Mesodermal cell (in vitro differentiated cells): ENCODE data around the gene CD24.

Experiments used
- H3K27ac ChIP-seq: 2 replicates; pipeline ENCODE4 v1.7.0; 2013; ENCODE audit warnings: mild to moderate bottlenecking, low read depth, low read length, moderate library complexity; ENCODE audit not compliant: severe bottlenecking
- H3K36me3 ChIP-seq: 2 replicates; pipeline ENCODE4 v1.7.1; 2013; ENCODE audit warnings: mild to moderate bottlenecking, low read length, moderate library complexity; ENCODE audit not compliant: control insufficient read depth, insufficient read depth
- H3K4me1 ChIP-seq: one replicate; pipeline ENCODE4 v1.7.1; 2013; ENCODE audit warnings: mild to moderate bottlenecking, low read length; ENCODE audit not compliant: insufficient read depth, control insufficient read depth, poor library complexity, severe bottlenecking
- H3K4me3 ChIP-seq: 2 replicates; pipeline ENCODE4 v1.7.0; 2013; ENCODE audit warnings: low read length, control low read depth, mild to moderate bottlenecking; ENCODE audit not compliant: insufficient read depth, poor library complexity, severe bottlenecking; ENCODE audit errors: extremely low read depth
- H3K9me3 ChIP-seq: 2 replicates; pipeline ENCODE4 v1.7.1; 2013; ENCODE audit warnings: mild to moderate bottlenecking, low read length, moderate library complexity; ENCODE audit not compliant: control insufficient read depth
- WGBS, 2 experiments: methylation state at CpG; one replicate each; pipeline ENCODE4 v1.1.5; 2013; ENCODE audit warnings: missing lambda C conversion rate in 2 of 2; ENCODE audit not compliant: insufficient coverage in 2 of 2; 5-methylcytosine and 5-hydroxymethylcytosine counted together

The CD24 gene

GRCh38 chr6:106927531-106928398 lies 46.8 kb downstream of the CD24 start:
- Histone ChIP-seq H3K27ac (no peak overlapping the region), H3K9me3 (no peaks in the 10 kb centered on the region), H3K4me1 (no peaks in the 10 kb centered on the region), H3K4me3 (no peak overlapping the region), H3K36me3 (no peaks in the 10 kb centered on the region)
- whole genome bisulfite sequencing, 2 experiments, result 20 to 33% methylated on average over 1 to 2 of the region's 5 CpGs

- H3K4me1 ChIP-seq, result no peaks in the 10 kb centered on the region
- WGBS, 2 experiments, result 64 to 65% methylated on average over 2 of the region's 3 CpGs
- no peak overlapping the region for H3K27ac ChIP-seq
- H3K36me3 ChIP-seq, result no peaks in the 10 kb centered on the region
- H3K4me3 ChIP-seq, result no peak overlapping the region
- no peaks in the 10 kb centered on the region for H3K9me3 ChIP-seq
Observed at GRCh38 chr6:106925948-106926347, 48.6 kb downstream of the CD24 start.

DNA sequence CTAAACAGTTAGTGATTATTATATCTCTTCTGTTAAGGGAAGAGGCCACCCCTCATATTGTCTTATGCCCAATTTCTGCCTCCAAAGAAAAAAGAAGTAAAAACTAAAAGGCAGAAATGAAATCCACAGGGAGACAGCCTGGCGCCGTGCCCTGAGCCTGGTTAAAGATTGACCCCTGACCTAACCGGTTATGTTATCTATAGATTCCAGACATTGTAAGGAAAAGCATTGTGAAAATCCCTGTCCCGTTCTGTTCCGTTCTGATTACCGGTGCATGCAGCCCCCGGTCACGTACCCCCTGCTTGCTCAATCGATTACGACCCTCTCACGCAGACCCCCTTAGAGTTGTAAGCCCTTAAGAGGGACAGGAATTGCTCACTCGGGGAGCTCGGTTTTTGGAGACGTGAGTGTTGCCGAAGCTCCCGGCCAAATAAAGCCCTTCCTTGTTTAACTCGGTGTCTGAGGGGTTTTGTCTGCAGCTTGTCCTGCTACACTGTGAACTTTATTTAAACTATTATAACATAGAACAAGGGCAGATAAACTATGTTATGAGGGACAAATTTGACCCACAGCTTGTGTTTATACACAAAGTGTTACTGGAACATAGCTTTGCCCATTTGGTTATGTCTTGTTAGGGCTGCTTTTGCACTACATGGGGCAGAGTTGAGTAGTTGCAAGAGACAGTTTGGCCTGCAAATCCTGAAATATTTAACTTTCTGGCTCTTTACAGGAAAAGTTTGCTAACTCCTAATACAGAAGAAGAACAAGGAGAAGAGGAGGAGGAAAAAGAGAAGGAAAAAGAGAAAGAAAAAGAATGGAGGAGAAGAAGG lies 49.6 kb downstream of the CD24 start:
- 84 to 86% methylated on average over 12 to 15 of the region's 17 CpGs for WGBS, 2 experiments
- Histone ChIP-seq H3K4me1 (no peaks in the 10 kb centered on the region), H3K36me3 (no peaks in the 10 kb centered on the region), H3K27ac (no peak overlapping the region), H3K9me3 (no peaks in the 10 kb centered on the region), H3K4me3 (no peak overlapping the region)

DNA sequence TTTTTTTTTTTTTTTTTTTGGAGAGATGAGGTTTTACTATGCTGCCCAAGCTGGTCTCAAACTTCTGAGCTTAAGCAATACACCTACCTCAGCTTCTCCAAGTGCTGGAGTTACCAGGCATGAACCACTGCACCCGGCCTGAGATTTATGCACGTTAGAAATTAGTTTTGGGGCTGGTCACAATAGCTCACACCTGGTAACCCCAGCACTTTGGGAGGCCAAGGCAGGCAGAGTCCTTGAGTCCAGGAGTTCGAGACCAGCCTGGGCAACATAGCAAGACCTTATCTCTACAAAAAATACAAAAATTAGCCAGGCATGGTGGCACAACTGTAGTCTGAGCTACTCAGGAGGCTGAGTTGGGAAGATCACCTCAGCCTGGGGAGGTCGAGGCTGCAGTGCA lies 51.9 kb downstream of the CD24 start:
- no peaks in the 10 kb centered on the region for H3K9me3 ChIP-seq
- WGBS, 2 experiments, result 81 to 95% methylated on average over 3 to 4 of the region's 4 CpGs
- H3K4me3 ChIP-seq, result no peak overlapping the region

More for the DNA sequence above, 51.9 kb downstream of the CD24 start:
- no peaks in the 10 kb centered on the region for H3K36me3 ChIP-seq
- H3K27ac ChIP-seq, result no peak overlapping the region
- H3K4me1 ChIP-seq, result no peaks in the 10 kb centered on the region
